Trophoblast cell (in vitro differentiated cells and primary cell): ENCODE results near the gene C10orf143.

Experiments used
- DNase-seq, 2 donors: peaks; one replicate each; pipeline ENCODE4 v3.0.0-alpha.2; 2016
- H2AFZ ChIP-seq: 2 replicates; pipeline ENCODE4 v1.6.1; 2013; ENCODE audit warnings: low read length, moderate library complexity, mild to moderate bottlenecking; ENCODE audit not compliant: insufficient read depth, poor library complexity
- H2AK5ac ChIP-seq: 2 replicates; pipeline ENCODE4 v1.6.1; 2013; ENCODE audit warnings: mild to moderate bottlenecking, low read length
- H2BK120ac ChIP-seq: 2 replicates; pipeline ENCODE4 v1.6.1; 2013; ENCODE audit warnings: low read length, mild to moderate bottlenecking, moderate library complexity; ENCODE audit not compliant: insufficient read depth, poor library complexity
- H2BK12ac ChIP-seq: 2 replicates; pipeline ENCODE4 v1.6.1; 2013; ENCODE audit warnings: mild to moderate bottlenecking, low read length, moderate library complexity
- H2BK5ac ChIP-seq: 2 replicates; pipeline ENCODE4 v1.6.1; 2013; ENCODE audit warnings: low read length, low read depth, moderate library complexity, mild to moderate bottlenecking; ENCODE audit not compliant: poor library complexity
- H3K14ac ChIP-seq: 2 replicates; pipeline ENCODE4 v1.6.1; 2013; ENCODE audit warnings: mild to moderate bottlenecking, low read length
- H3K18ac ChIP-seq: 2 replicates; pipeline ENCODE4 v1.6.1; 2013; ENCODE audit warnings: mild to moderate bottlenecking, low read length
- H3K23ac ChIP-seq: 2 replicates; pipeline ENCODE4 v1.6.1; 2013; ENCODE audit warnings: low read length
- H3K27ac ChIP-seq: 2 replicates; pipeline ENCODE4 v1.5.1; 2013; ENCODE audit warnings: low read depth, mild to moderate bottlenecking, inconsistent platforms, low read length, moderate library complexity
- H3K27me3 ChIP-seq: 2 replicates; pipeline ENCODE4 v1.6.1; 2013; ENCODE audit warnings: inconsistent platforms, mild to moderate bottlenecking, low read length, moderate library complexity; ENCODE audit not compliant: insufficient read depth
- H3K36me3 ChIP-seq, 2 experiments: 1 replicate in 1 of 2; 2 replicates in 1 of 2; pipeline ENCODE4 v1.6.1; 2013; ENCODE audit warnings: low read length in 2 of 2, mild to moderate bottlenecking in 2 of 2, moderate library complexity in 1 of 2; ENCODE audit not compliant: insufficient read depth in 2 of 2, control insufficient read depth in 1 of 2
- H3K4ac ChIP-seq: 2 replicates; pipeline ENCODE4 v1.6.1; 2013; ENCODE audit warnings: low read depth, mild to moderate bottlenecking, low read length, moderate library complexity
- H3K4me1 ChIP-seq, 2 experiments: 1 replicate in 1 of 2; 2 replicates in 1 of 2; pipeline ENCODE4 v1.6.1; 2013; ENCODE audit warnings: low read length in 2 of 2, mild to moderate bottlenecking in 2 of 2, moderate library complexity in 1 of 2; ENCODE audit not compliant: insufficient read depth in 2 of 2, control insufficient read depth in 1 of 2
- H3K4me2 ChIP-seq: 2 replicates; pipeline ENCODE4 v1.6.1; 2013; ENCODE audit warnings: inconsistent platforms, mild to moderate bottlenecking, low read length, moderate library complexity
- H3K4me3 ChIP-seq: 2 replicates; pipeline ENCODE4 v1.5.1; 2013; ENCODE audit warnings: mild to moderate bottlenecking, low read depth, low read length, inconsistent platforms
- H3K79me1 ChIP-seq: one replicate; pipeline ENCODE4 v1.6.1; 2013; ENCODE audit warnings: low read length
- H3K79me2 ChIP-seq: 2 replicates; pipeline ENCODE4 v1.6.1; 2013; ENCODE audit warnings: low read length, mild to moderate bottlenecking; ENCODE audit not compliant: control insufficient read depth, insufficient read depth, poor library complexity
- H3K9ac ChIP-seq: 2 replicates; pipeline ENCODE4 v1.6.1; 2013; ENCODE audit warnings: mild to moderate bottlenecking, low read length
- H3K9me3 ChIP-seq: 2 replicates; pipeline ENCODE4 v1.6.1; 2013; ENCODE audit warnings: low read depth, mild to moderate bottlenecking, control low read depth, inconsistent platforms, low read length; ENCODE audit not compliant: insufficient read depth
- H4K12ac ChIP-seq: 2 replicates; pipeline ENCODE4 v1.6.1; 2013; ENCODE audit warnings: low read depth, mild to moderate bottlenecking, low read length, moderate library complexity
- H4K8ac ChIP-seq: 2 replicates; pipeline ENCODE4 v1.6.1; 2013; ENCODE audit warnings: low read depth, mild to moderate bottlenecking, low read length, moderate library complexity
- H4K91ac ChIP-seq: one replicate; pipeline ENCODE4 v1.6.1; 2013; ENCODE audit warnings: low read depth, mild to moderate bottlenecking, low read length, moderate library complexity
- WGBS: extraction: QIAGEN DNeasy Blood & Tissue Kit; methylation state at CpG from one replicate; pipeline ENCODE4 v1.1.7; 2013; ENCODE audit warnings: missing lambda C conversion rate; ENCODE audit not compliant: insufficient read length, insufficient coverage; ENCODE audit errors: extremely low coverage; 5-methylcytosine and 5-hydroxymethylcytosine counted together

The C10orf143 gene

GRCh38 chr10:130128922-130129321 is 18.3 kb upstream of the C10orf143 start:
- no peak for DNase-seq
- no CpG with 5 or more reads among the region's 27 CpGs for WGBS

GRCh38 chr10:130128062-130128781 is 17.6 kb upstream of the C10orf143 start:
- Histone ChIP-seq H4K8ac (no peak overlapping the region), H2BK120ac (no peak overlapping the region), H4K91ac (no peak overlapping the region), H3K4me2 (no peak overlapping the region), H3K79me1 (no peaks in the 10 kb centered on the region), H3K9me3 (no peaks in the 10 kb centered on the region), H3K4me3 (no peak overlapping the region), H3K23ac (no peak overlapping the region), H2BK12ac (no peak overlapping the region), H3K79me2 (no peaks in the 10 kb centered on the region), H2BK5ac (no peak overlapping the region), H3K27ac (no peak overlapping the region), H3K27me3 (no peaks in the 10 kb centered on the region), H3K4me1 (no peaks in the 10 kb centered on the region), H3K36me3 (no peaks in the 10 kb centered on the region), H4K12ac (no peak overlapping the region), H3K18ac (no peak overlapping the region), H2AFZ (no peak overlapping the region), H3K14ac (no peak overlapping the region), H3K4ac (no peak overlapping the region), H3K9ac (no peak overlapping the region), H2AK5ac (no peak overlapping the region)
- no CpG with 5 or more reads among the region's 3 CpGs for WGBS
- DNase-seq, result no peak

More at GRCh38 chr10:130128922-130129321, 18.3 kb upstream of the C10orf143 start:
- H3K14ac ChIP-seq, result no peak overlapping the region
- no peak overlapping the region for H2BK120ac ChIP-seq
- no peak overlapping the region for H3K18ac ChIP-seq
- no peak overlapping the region for H3K4me2 ChIP-seq
- H3K36me3 ChIP-seq, result no peaks in the 10 kb centered on the region
- no peak overlapping the region for H2BK12ac ChIP-seq
- no peak overlapping the region for H2BK5ac ChIP-seq
- no peak overlapping the region for H4K91ac ChIP-seq
- H4K12ac ChIP-seq, result no peak overlapping the region
- H4K8ac ChIP-seq, result no peak overlapping the region
- H3K9ac ChIP-seq, result no peak overlapping the region
- no peak overlapping the region for H2AK5ac ChIP-seq
- no peak overlapping the region for H3K4me3 ChIP-seq
- no peak overlapping the region for H3K4ac ChIP-seq
- H3K23ac ChIP-seq, result no peak overlapping the region
- no peaks in the 10 kb centered on the region for H3K79me2 ChIP-seq
- H3K79me1 ChIP-seq, result no peaks in the 10 kb centered on the region
- no peaks in the 10 kb centered on the region for H3K27me3 ChIP-seq
- no peak overlapping the region for H3K27ac ChIP-seq
- no peaks in the 10 kb centered on the region for H3K9me3 ChIP-seq
- no peak overlapping the region for H2AFZ ChIP-seq
- no peaks in the 10 kb centered on the region for H3K4me1 ChIP-seq

- Histone ChIP-seq H4K12ac (no peak overlapping the region), H3K9me3 (no peaks in the 10 kb centered on the region), H3K4me1 (no peaks in the 10 kb centered on the region), H3K23ac (no peak overlapping the region), H4K8ac (no peak overlapping the region), H3K79me1 (no peaks in the 10 kb centered on the region), H3K79me2 (no peaks in the 10 kb centered on the region), H3K4ac (no peak overlapping the region), H3K14ac (no peak overlapping the region), H3K4me2 (peak overlapping the region; percentile 13), H3K4me3 (no peak overlapping the region), H4K91ac (no peak overlapping the region), H3K27me3 (no peaks in the 10 kb centered on the region), H2BK120ac (no peak overlapping the region), H3K18ac (no peak overlapping the region), H3K9ac (no peak overlapping the region), H2BK12ac (no peak overlapping the region), H2AFZ (no peak overlapping the region), H3K36me3 (no peaks in the 10 kb centered on the region), H2BK5ac (no peak overlapping the region), H3K27ac (no peak overlapping the region), H2AK5ac (no peak overlapping the region)
- WGBS, result no CpG with 5 or more reads among the region's 10 CpGs
- DNase-seq, result peak; percentile 62 to 79
Measured at GRCh38 chr10:130127364-130128061, 16.9 kb upstream of the C10orf143 start.

GRCh38 chr10:130121486-130122079 is 11.0 kb upstream of the C10orf143 start:
- WGBS, result no CpG with 5 or more reads among the region's 13 CpGs

More at GRCh38 chr10:130121486-130122079, 11.0 kb upstream of the C10orf143 start:
- Histone ChIP-seq H3K4ac (no peak overlapping the region), H3K79me2 (no peaks in the 10 kb centered on the region), H3K9ac (no peak overlapping the region), H3K4me2 (no peak overlapping the region), H3K27me3 (no peaks in the 10 kb centered on the region), H3K79me1 (no peaks in the 10 kb centered on the region), H3K4me1 (no peaks in the 10 kb centered on the region), H2BK5ac (no peak overlapping the region), H3K14ac (no peak overlapping the region), H3K4me3 (no peak overlapping the region), H2AK5ac (no peak overlapping the region), H3K36me3 (no peaks in the 10 kb centered on the region), H2BK120ac (no peak overlapping the region), H4K8ac (no peak overlapping the region), H3K9me3 (peaks cover 2% of the 10 kb centered on the region), H4K12ac (no peak overlapping the region), H2AFZ (no peak overlapping the region), H3K27ac (no peak overlapping the region), H3K23ac (no peak overlapping the region), H2BK12ac (no peak overlapping the region), H4K91ac (no peak overlapping the region), H3K18ac (no peak overlapping the region)
- DNase-seq, result no peak
